ENCODE data around the gene CCDC70.
A peak's percentile ranks its signal among the peaks of the same experiment; 100 is the strongest.

CCDC70 gene

GRCh38 chr13:51849145-51850101, 12.3 kb upstream of the CCDC70 start:
- Histone ChIP-seq H3K9me3 (ENCODE audit: control insufficient read depth, insufficient read depth, low read length) (no peaks in the 10 kb centered on the region), H3K27ac (ENCODE audit: low read depth, low read length) (no peak overlapping the region), H3K36me3 (ENCODE audit: control insufficient read depth, low read length) (no peaks in the 10 kb centered on the region), H3F3A (ENCODE audit: control insufficient read depth, insufficient read depth) (no peaks in the 10 kb centered on the region), H3K4me3 (ENCODE audit: low read length) (no peak overlapping the region), H3K4me2 (ENCODE audit: low read length) (no peak overlapping the region), H3K79me2 (ENCODE audit: control insufficient read depth, low read length) (no peaks in the 10 kb centered on the region), H3K4me1 (ENCODE audit: control insufficient read depth, low read length) (peaks cover 10% of the 10 kb centered on the region), H3K9me2 (replicated peaks; ENCODE audit: control insufficient read depth, low read length) (no peaks in the 10 kb centered on the region), H3K27me3 (ENCODE audit: control insufficient read depth, low read length) (no peaks in the 10 kb centered on the region), H4K20me1 (ENCODE audit: control insufficient read depth, insufficient read depth, low read depth, low read length) (no peaks in the 10 kb centered on the region)
- no peak for TF ChIP-seq EZH2phosphoT487 (IDR thresholded peaks at IDR 0.05; ENCODE audit: borderline replicate concordance, low read length)
- TF ChIP-seq CTCF (IDR thresholded peaks at IDR 0.05; ENCODE audit: low read depth, low read length, poor library complexity, severe bottlenecking), result peak; percentile 94

DNA sequence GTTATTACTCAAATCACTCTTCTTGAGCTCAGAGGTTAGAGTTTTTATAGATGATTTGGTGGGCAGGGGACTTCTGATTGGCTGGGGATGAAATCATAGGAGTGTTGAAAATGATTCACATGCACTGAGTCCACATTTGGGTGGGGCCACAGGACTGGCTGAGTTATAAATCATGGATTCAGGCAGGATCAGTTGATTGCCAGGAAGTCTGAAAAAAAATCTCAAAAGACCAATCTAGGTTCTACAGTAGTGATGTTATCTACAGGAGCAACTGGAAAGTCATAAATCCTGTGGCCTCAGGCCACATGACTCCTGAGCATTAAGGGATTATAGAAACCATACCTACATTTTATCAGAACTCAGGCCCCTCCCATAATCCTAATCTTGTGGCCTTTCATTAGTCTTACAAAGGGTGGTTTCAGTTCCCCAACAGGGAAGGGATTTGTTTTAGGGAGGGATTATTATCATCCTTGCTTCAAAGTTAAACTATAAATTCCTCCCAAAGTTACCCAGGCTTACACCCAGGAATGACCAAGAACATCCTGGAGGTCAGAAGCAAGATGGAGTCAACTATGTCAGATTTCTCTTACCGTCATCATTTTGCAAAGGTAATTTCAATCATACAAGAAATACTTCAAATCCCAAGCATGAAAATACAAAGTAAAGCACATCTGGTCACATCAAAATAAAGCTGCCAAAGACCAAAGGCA, 5.6 kb upstream of the CCDC70 start:
- H3K4me3 ChIP-seq (ENCODE audit: low read length), result no peak overlapping the region
- no peaks in the 10 kb centered on the region for H3K9me2 ChIP-seq (replicated peaks; ENCODE audit: control insufficient read depth, low read length)
- TF ChIP-seq CTCF (IDR thresholded peaks at IDR 0.05; ENCODE audit: low read depth, low read length, poor library complexity, severe bottlenecking) (no peak), EZH2phosphoT487 (IDR thresholded peaks at IDR 0.05; ENCODE audit: borderline replicate concordance, low read length) (no peak)
- no peak overlapping the region for H3K27ac ChIP-seq (ENCODE audit: low read depth, low read length)
- no peaks in the 10 kb centered on the region for H3K9me3 ChIP-seq (ENCODE audit: control insufficient read depth, insufficient read depth, low read length)
- no peaks in the 10 kb centered on the region for H3K4me1 ChIP-seq (ENCODE audit: control insufficient read depth, low read length)
- no peak overlapping the region for H3K4me2 ChIP-seq (ENCODE audit: low read length)
- no peaks in the 10 kb centered on the region for H3K79me2 ChIP-seq (ENCODE audit: control insufficient read depth, low read length)
- no peaks in the 10 kb centered on the region for H4K20me1 ChIP-seq (ENCODE audit: control insufficient read depth, insufficient read depth, low read depth, low read length)
- H3F3A ChIP-seq (ENCODE audit: control insufficient read depth, insufficient read depth), result no peaks in the 10 kb centered on the region
- peaks cover 15% of the 10 kb centered on the region for H3K27me3 ChIP-seq (ENCODE audit: control insufficient read depth, low read length)
- no peaks in the 10 kb centered on the region for H3K36me3 ChIP-seq (ENCODE audit: control insufficient read depth, low read length)

GRCh38 chr13:51856998-51857397, 4.8 kb upstream of the CCDC70 start:
- no peak overlapping the region for H3K4me3 ChIP-seq (ENCODE audit: low read length)
- H3K9me2 ChIP-seq (replicated peaks; ENCODE audit: control insufficient read depth, low read length), result no peaks in the 10 kb centered on the region
- H3K36me3 ChIP-seq (ENCODE audit: control insufficient read depth, low read length), result no peaks in the 10 kb centered on the region
- H3K9me3 ChIP-seq (ENCODE audit: control insufficient read depth, insufficient read depth, low read length), result no peaks in the 10 kb centered on the region
- no peaks in the 10 kb centered on the region for H4K20me1 ChIP-seq (ENCODE audit: control insufficient read depth, insufficient read depth, low read depth, low read length)
- no peaks in the 10 kb centered on the region for H3K79me2 ChIP-seq (ENCODE audit: control insufficient read depth, low read length)
- no peak for TF ChIP-seq EZH2phosphoT487 (IDR thresholded peaks at IDR 0.05; ENCODE audit: borderline replicate concordance, low read length)
- TF ChIP-seq CTCF (IDR thresholded peaks at IDR 0.05; ENCODE audit: low read depth, low read length, poor library complexity, severe bottlenecking), result no peak
- H3K27me3 ChIP-seq (ENCODE audit: control insufficient read depth, low read length), result peaks cover 23% of the 10 kb centered on the region
- H3K27ac ChIP-seq (ENCODE audit: low read depth, low read length), result no peak overlapping the region
- H3K4me1 ChIP-seq (ENCODE audit: control insufficient read depth, low read length), result no peaks in the 10 kb centered on the region
- no peaks in the 10 kb centered on the region for H3F3A ChIP-seq (ENCODE audit: control insufficient read depth, insufficient read depth)
- no peak overlapping the region for H3K4me2 ChIP-seq (ENCODE audit: low read length)
